Central memory CD8-positive, alpha-beta T cell (primary cell): ENCODE data around the gene CGB7.
"Not testable (repeated sequence)": the region's sequence is repeated elsewhere in the genome, so short reads cannot be mapped to it uniquely, and the experiment has no call there.

Source experiments
- ATAC-seq: fragments of 150-1000 bp; cut with Tn5 transposase; replicated peaks from 2 replicates; pipeline ENCODE4 v1.10.0; 2022; ENCODE audit warnings: mild to moderate bottlenecking, moderate FRiP score, moderate number of reproducible peaks; ENCODE audit not compliant: poor library complexity, severe bottlenecking; ENCODE audit errors: extremely low read depth
- DNase-seq, 2 donors: peaks; one replicate each; pipeline ENCODE4 v3.0.0; 2021; ENCODE audit warnings: low spot score in 2 of 2
- H3K27ac Mint-ChIP-seq: one replicate; pipeline ENCODE4 v1.8.0; 2022; ENCODE audit warnings: low read depth, mild to moderate bottlenecking, moderate library complexity, mixed read lengths
- H3K27me3 Mint-ChIP-seq: one replicate; pipeline ENCODE4 v1.8.0; 2022; ENCODE audit warnings: mixed read lengths
- H3K36me3 Mint-ChIP-seq: one replicate; pipeline ENCODE4 v1.8.0; 2022; ENCODE audit warnings: mild to moderate bottlenecking, moderate library complexity, mixed read lengths; ENCODE audit not compliant: insufficient read depth
- H3K4me1 Mint-ChIP-seq: one replicate; pipeline ENCODE4 v1.8.0; 2022; ENCODE audit warnings: mixed read lengths
- H3K4me3 Mint-ChIP-seq: one replicate; pipeline ENCODE4 v1.8.0; 2022; ENCODE audit warnings: mild to moderate bottlenecking, moderate library complexity, mixed read lengths
- H3K9me3 Mint-ChIP-seq: one replicate; pipeline ENCODE4 v1.8.0; 2022; ENCODE audit warnings: mixed read lengths

CGB7 gene

DNA sequence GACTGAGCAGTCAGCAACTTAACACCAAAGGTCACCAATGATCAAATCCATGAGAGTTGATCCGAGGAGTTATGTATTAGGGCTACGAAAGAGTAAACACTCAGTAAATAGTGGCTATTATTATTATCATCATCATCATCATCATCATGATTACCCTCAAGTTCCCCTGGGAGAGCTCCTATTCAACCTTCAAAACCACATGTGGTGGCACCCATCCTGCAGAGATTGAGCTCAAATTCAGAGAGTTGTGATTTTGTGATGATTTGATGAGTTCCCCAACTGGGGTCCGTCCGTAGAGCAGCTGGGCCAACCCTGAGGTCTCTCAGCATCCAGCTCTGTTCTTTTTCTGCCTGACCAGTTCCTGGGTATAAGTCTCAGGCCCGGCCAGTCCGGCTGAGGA is 32.5 kb downstream of the CGB7 start:
- H3K27ac Mint-ChIP-seq, H3K4me1 Mint-ChIP-seq, DNase-seq, H3K4me3 Mint-ChIP-seq, H3K9me3 Mint-ChIP-seq, ATAC-seq, H3K36me3 Mint-ChIP-seq, H3K27me3 Mint-ChIP-seq: not testable (repeated sequence)

DNA sequence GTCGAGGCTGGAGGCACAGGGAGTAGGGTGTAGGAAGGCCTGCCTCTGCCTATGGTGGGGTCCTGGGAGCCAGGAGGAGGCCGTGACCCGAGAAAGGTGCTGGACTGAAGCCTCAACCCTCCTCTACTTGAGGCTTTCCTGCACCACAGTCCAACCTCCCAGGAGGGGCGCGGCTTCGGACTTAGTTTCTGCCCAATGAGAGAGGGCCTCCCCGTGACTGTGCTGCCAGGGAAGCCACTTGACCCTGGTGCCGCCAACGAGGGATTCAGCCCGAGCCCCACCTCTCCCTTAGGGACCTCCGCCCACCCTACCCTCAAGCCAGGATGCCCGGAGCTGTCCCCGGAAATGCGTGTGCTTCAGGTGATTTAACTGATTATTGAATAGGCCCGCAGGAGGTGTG is 33.3 kb downstream of the CGB7 start, which contains the start of gene CGB3:
CGB3 (minus strand) TSS at position 101 of the 400 bp plus-strand sequence. CDS start 362 bp downstream, outside the sequence.
- H3K27ac Mint-ChIP-seq, ATAC-seq, H3K36me3 Mint-ChIP-seq, H3K9me3 Mint-ChIP-seq, H3K4me3 Mint-ChIP-seq, H3K27me3 Mint-ChIP-seq, DNase-seq: not testable (repeated sequence)
- H3K4me1 Mint-ChIP-seq, result peaks cover 15% of the 10 kb centered on the region

DNA sequence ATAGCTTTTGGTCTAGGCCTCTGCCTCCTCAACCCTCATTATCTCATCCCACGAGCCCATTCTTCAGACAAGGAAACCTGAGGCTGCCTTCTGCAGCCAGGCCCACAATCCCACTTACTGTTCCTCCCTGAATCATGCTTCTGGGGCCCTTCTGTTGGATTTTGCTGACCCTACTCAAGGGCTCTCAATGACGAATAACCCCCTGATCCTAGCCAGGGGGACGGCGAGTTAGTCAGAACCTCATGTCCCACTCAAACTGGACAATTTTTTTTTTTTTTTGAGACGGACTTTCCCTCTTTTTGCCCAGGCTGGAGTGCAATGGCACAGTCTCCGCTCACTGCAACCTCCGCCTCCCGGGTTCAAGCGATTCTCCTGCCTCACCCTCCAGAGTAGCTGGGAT is 35.4 kb downstream of the CGB7 start:
- no peaks in the 10 kb centered on the region for H3K27me3 Mint-ChIP-seq
- ATAC-seq, result no peak
- H3K4me1 Mint-ChIP-seq, result peaks cover 25% of the 10 kb centered on the region
- no peaks in the 10 kb centered on the region for H3K9me3 Mint-ChIP-seq
- H3K4me3 Mint-ChIP-seq, result no peak overlapping the region
- no peak for DNase-seq
- H3K27ac Mint-ChIP-seq, result no peak overlapping the region
- H3K36me3 Mint-ChIP-seq, result peaks cover 5% of the 10 kb centered on the region

DNA sequence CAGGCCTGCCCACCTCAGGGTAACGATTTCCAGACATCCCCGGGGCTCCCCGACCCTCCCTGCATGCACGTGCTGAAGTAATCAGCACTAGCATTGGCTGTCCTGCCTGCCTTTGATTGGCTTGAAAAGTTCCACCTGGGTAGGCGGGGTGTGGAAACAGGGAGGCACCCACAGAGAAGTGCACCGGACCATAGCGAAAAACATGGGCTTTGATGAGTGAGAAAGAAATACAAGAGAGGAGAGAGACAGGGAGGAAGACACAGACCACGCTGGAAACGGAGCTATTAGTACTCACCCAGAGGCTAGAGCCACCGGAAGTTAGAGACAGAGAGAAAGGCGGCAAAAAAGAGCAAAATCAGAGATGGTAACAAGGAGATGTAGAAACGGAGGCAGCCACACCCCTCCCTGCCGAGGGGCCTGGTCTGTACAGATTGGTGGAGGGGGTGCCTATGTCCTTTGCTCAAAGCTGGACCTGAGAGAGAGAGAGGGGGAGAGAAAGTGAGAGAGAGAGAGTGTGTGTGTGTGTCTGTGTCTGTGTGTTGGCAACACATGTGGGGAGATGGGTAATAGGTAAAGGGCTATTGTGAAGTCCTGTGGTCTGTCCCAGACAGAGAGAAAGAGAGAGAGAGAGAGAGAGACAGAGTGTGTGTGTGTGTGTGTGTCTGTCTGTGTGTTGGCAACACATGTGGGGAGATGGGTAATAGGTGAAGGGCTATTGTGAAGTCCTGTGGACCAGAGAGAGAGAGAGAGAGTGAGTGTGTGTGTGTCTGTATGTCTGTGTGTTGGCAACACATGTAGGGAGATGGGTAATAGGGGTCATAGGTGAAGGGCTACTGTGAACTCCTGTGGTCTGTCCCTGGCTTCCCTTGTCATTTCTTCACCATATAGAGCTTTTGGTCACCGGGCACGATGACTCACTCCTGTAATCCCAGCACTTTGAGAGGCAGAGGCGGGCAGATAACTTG is 36.3 kb downstream of the CGB7 start:
- no peaks in the 10 kb centered on the region for H3K27me3 Mint-ChIP-seq
- H3K9me3 Mint-ChIP-seq, result no peaks in the 10 kb centered on the region
- peak overlapping the region; percentile 85 for H3K4me3 Mint-ChIP-seq
- H3K36me3 Mint-ChIP-seq, result peaks cover 5% of the 10 kb centered on the region
- DNase-seq, result no peak
- no peak for ATAC-seq
- H3K27ac Mint-ChIP-seq, result peak overlapping the region; percentile 6
- peaks cover 25% of the 10 kb centered on the region for H3K4me1 Mint-ChIP-seq

DNA sequence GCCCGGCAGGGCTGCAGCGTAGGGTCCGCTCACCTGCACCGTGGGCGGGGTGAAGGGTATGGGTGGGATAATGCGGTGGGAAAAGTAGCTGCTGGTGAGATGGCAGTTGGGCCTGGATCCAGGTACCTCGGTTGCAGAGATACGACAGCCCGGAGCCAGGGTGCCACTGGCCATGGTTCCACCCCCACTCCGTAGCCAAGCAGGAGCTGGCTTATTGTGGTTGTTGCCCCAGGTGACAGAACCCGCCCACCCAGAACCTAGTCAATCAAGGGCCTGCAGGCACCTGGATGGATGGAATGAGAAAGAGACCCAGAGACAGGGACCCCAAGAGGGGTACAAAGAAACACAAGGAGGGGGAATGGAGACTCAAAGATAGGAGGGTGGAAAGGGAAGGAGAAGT is 37.2 kb downstream of the CGB7 start:
- H3K4me1 Mint-ChIP-seq, result peaks cover 25% of the 10 kb centered on the region

DNA sequence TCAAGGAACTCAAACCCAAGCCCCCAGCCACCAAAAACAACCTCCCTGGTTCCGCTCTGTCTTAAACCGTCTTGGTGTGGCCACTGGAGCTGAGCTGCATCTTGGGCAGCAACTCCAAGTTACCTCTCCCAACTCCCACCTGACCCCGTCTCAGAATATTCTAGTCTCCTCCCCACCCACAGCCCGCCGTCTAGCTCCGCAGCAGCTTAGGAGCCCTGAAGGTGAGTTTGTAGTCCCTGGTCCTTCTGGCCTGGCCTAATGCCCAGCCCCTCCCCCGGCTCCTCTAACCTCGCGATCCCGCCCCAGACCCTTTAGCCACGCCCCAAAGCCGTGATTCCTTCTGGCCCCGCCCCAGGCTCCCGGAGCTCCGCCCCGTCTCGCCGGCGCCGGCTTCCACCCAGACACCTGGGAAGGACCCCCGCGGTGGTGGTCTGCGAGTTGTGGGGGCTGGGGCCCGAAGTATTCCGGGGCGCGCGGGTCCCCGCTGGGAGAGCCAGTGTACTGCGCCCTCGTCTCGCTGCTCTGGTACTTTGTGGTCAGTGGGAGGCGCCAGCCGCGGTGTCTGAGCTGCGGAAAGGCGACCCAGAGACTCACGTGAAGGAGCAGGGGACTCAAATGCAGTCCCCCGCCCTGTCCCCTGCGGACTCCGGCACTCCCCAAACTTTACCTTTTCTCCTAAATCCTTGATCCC is 38.2 kb downstream of the CGB7 start:
- DNase-seq, result peak; percentile 31 to 37
- ATAC-seq, result peak; percentile 34
- Mint-ChIP-seq H3K9me3 (no peaks in the 10 kb centered on the region), H3K4me1 (peaks cover 25% of the 10 kb centered on the region), H3K36me3 (peaks cover 7% of the 10 kb centered on the region), H3K4me3 (peak overlapping the region; percentile 85), H3K27ac (peak overlapping the region; percentile 7), H3K27me3 (no peaks in the 10 kb centered on the region)

More for the DNA sequence above, 37.2 kb downstream of the CGB7 start:
- no peak for ATAC-seq
- Mint-ChIP-seq H3K27ac (no peak overlapping the region), H3K9me3 (no peaks in the 10 kb centered on the region), H3K4me3 (peak overlapping the region; percentile 85), H3K27me3 (no peaks in the 10 kb centered on the region), H3K36me3 (peaks cover 5% of the 10 kb centered on the region)
- DNase-seq, result no peak

DNA sequence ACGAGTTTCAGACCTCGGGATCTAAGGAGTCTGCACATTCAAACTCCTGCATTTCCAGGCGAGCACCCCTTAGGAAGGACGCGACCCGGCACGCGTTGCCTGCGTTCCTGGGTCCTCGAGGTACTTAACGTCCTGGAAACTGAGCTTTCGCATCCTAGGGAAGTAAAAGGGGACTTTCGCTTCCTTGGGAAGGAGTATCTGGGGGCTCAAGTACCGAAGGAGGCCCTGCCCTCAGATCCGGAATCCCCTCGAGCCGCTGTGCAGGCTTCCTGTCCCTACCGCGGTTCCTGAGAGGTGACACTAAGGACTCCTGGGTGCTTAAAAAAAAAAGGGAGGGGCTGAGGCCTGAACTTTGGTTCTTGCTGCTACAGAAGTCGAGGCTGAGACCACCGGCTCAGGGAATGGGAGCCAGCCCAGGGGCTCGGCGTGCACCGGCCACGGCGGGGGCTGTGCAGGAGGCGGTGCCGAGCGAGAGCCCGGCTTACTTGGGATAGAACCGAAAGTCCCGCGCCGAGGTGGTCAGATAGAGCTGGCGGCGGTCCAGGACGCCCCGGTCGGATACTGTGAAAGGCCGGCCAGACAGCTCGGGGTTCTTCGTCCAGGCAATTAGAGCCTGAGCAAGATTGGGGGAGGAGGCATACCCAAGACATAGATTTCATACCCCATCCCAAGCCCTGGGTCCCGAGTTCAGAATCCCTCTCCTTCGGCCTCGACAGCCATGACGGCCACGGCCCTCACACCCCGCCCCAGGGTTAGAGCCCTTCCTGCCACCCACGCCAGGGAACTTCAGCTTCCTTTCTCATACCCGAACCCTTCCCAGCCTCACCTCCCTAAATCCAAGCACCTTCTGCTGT is 38.9 kb downstream of the CGB7 start:
- Mint-ChIP-seq H3K4me1 (peaks cover 25% of the 10 kb centered on the region), H3K27ac (peak overlapping the region; percentile 7), H3K4me3 (peak overlapping the region; percentile 85)
- not testable (repeated sequence) for H3K36me3 Mint-ChIP-seq, H3K27me3 Mint-ChIP-seq, H3K9me3 Mint-ChIP-seq, DNase-seq
- ATAC-seq, result peak; percentile 47

DNA sequence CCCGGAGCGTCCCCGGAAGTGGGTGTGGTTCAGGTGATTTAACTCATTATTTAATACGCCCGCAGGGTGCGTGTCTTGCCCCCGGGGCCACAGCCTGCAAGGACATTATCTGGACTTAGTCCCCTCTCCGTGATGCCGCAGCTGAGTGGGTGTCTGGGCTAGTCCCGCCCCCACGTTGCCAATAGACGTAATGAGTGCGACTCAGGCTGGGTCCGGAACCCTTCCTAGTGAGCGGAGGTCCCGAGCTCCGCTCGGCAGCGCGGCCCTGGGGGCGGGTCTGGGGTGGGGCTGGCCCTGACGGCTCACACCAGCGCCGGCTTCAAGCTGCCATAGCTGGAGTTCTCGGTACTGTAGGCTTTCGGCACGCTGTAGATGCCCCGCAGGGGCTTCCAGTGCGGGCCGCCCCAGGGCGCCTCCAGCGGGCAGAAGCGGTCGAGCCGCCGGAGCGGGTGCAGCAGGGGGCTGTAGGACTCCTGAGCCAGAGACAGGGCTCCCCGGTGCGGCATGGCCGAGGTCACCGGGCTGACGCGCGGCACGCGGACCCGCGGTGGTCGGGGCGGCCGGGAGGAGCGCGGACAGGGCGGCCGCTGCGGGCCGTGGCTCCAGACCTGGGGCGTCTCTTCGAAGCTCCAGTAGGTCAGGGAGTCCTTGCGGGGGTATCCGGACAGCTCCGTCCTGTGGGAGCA is 39.7 kb downstream of the CGB7 start:
- Mint-ChIP-seq H3K27ac (peak overlapping the region; percentile 7), H3K36me3 (peaks cover 8% of the 10 kb centered on the region), H3K4me3 (peak overlapping the region; percentile 85), H3K4me1 (peaks cover 25% of the 10 kb centered on the region), H3K27me3 (no peaks in the 10 kb centered on the region), H3K9me3 (no peaks in the 10 kb centered on the region)
- ATAC-seq, result peak; percentile 89
- DNase-seq, result peak; percentile 57

DNA sequence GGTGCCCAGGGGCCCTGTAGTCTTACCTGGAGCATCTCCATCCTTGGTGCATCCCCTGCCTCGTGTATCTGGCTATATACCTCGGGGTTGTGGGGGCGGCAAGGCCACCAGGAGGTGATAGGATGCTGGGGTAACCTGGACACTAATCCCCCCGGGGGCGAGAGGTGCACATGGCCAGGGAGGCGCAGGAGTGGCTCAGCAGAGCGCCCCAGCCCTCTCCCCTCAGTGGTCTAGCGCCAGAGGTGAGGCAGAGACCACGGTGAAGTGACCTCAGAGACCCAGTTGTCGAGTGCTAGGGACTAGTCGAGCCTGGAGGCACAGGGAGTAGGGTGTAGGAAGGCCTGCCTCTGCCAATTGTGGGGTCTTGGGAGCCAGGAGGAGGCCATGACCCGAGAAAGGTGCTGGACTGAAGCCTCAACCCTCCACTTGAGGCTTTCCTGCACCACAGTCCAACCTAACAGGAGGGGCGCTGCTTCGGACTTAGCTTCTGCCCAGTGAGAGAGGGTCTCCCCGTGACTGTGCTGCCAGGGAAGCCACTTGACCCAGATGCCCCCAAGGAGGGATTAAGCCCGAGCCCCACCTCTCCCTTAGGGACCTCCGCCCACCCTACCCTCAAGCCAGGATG is 40.4 kb downstream of the CGB7 start, which contains the start of gene LHB:
LHB (minus strand) TSS at position 51 of the 625 bp plus-strand sequence; CDS start at position 41, 10 bp downstream.
- DNase-seq, result no peak
- Mint-ChIP-seq H3K4me3 (peak within 1 kb of the TSS; percentile 85), H3K9me3 (no peaks in the 10 kb centered on the region), H3K36me3 (peaks cover 8% of the 10 kb centered on the region), H3K4me1 (peaks cover 25% of the 10 kb centered on the region), H3K27ac (peak within 1 kb of the TSS; percentile 78), H3K27me3 (no peaks in the 10 kb centered on the region)
- ATAC-seq, result no peak

DNA sequence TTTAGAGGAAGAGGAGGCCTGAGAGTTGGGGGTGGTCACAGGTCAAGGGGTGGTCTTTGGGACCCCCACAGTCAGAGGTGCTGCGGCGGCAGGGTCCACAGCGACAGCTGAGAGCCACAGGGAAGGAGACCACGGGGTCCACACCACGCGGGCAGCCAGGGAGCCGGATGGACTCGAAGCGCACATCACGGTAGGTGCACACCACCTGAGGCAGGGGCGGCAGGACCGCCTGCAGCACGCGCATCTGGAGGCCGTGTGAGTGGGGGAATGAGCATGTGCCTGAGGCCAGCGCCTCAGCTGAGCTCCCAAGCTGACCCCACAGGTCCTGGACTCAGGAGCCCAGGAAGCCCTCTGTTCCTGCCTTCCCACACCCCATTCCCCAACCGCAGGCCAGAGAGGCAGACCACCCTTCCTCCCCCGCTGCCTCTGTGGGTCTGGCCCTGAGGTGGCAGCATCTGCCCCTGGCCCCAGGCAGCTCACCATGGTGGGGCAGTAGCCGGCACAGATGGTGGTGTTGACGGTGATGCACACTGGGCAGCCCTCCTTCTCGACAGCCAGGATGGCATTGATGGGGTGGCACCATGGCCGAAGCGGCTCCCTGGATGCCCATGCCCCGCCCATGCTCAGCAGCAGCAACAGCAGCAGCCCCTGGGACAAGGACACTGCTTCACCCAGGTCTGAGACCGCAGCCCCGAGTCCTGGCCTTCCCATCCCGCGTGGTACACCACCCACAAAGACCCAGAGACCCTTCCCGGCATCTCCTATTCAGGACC is 41.3 kb downstream of the CGB7 start:
- DNase-seq (no peak), ATAC-seq (no peak)
- H3K36me3 Mint-ChIP-seq, result peaks cover 8% of the 10 kb centered on the region
- H3K9me3 Mint-ChIP-seq, result no peaks in the 10 kb centered on the region
- peak overlapping the region; percentile 43 for H3K4me3 Mint-ChIP-seq
- H3K27ac Mint-ChIP-seq, result peak overlapping the region; percentile 78
- peaks cover 22% of the 10 kb centered on the region for H3K4me1 Mint-ChIP-seq
- H3K27me3 Mint-ChIP-seq, result no peaks in the 10 kb centered on the region

DNA sequence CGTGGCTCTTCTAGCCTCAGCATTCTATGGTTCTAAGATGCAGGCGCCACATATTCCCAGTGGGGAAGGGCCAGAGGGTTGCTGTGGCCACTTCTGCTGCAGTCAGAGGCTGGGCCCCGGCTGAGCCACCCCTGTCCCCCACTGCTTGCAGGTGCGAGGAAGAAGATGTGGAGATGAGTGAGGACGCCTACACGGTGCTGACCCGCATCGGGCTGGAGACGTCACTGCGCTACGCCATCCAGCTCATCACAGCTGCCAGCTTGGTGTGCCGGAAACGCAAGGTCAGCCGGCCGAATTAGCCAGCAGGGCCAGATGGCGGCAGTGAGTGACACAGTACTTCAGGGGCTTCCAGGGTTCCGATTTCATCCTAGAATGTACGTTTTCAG is 42.7 kb downstream of the CGB7 start:
- Mint-ChIP-seq H3K27ac (no peak overlapping the region), H3K9me3 (no peaks in the 10 kb centered on the region), H3K4me1 (peaks cover 16% of the 10 kb centered on the region), H3K4me3 (no peak overlapping the region), H3K36me3 (peaks cover 6% of the 10 kb centered on the region), H3K27me3 (no peaks in the 10 kb centered on the region)
- DNase-seq (no peak), ATAC-seq (no peak)
